Activated gamma-delta T cell (primary cell): ENCODE measurements around the gene SLC44A5.

Experiments used
- DNase-seq: peaks from one replicate; lab custom pipeline; 2025; lab: John Stamatoyannopoulos, UW

Gene SLC44A5

GRCh38 chr1:75588779-75589475 is 22.0 kb downstream of the SLC44A5 start:
- DNase-seq = no peak

GRCh38 chr1:75587692-75588091 is 23.2 kb downstream of the SLC44A5 start:
- no peak for DNase-seq

- DNase-seq = no peak
Observed at GRCh38 chr1:75583282-75583681, 27.6 kb downstream of the SLC44A5 start.

- DNase-seq = no peak
Observed at GRCh38 chr1:75582725-75583261, 28.1 kb downstream of the SLC44A5 start.

GRCh38 chr1:75579046-75579445 is 31.9 kb downstream of the SLC44A5 start:
- DNase-seq = no peak

GRCh38 chr1:75575837-75576236 is 35.1 kb downstream of the SLC44A5 start:
- no peak for DNase-seq

- no peak for DNase-seq
Observed at GRCh38 chr1:75567191-75567590, 43.7 kb downstream of the SLC44A5 start.

GRCh38 chr1:75559800-75560199 is 51.1 kb downstream of the SLC44A5 start:
- DNase-seq = no peak

- DNase-seq = no peak
Observed at GRCh38 chr1:75559136-75559535, 51.8 kb downstream of the SLC44A5 start.

GRCh38 chr1:75554870-75555269 is 56.0 kb downstream of the SLC44A5 start:
- no peak for DNase-seq

GRCh38 chr1:75554181-75554580 is 56.7 kb downstream of the SLC44A5 start:
- no peak for DNase-seq

- no peak for DNase-seq
Observed at GRCh38 chr1:75550559-75550958, 60.4 kb downstream of the SLC44A5 start.

- no peak for DNase-seq
Observed at GRCh38 chr1:75548721-75549480, 62.0 kb downstream of the SLC44A5 start.

- DNase-seq = no peak
Observed at GRCh38 chr1:75543705-75544104, 67.2 kb downstream of the SLC44A5 start.

- no peak for DNase-seq
Observed at GRCh38 chr1:75542818-75543570, 67.9 kb downstream of the SLC44A5 start.

GRCh38 chr1:75539230-75540116 is 71.4 kb downstream of the SLC44A5 start:
- no peak for DNase-seq

- no peak for DNase-seq
Observed at GRCh38 chr1:75533085-75533484, 77.8 kb downstream of the SLC44A5 start.

- DNase-seq = no peak
Observed at GRCh38 chr1:75531570-75531969, 79.3 kb downstream of the SLC44A5 start.

GRCh38 chr1:75529488-75529887 is 81.4 kb downstream of the SLC44A5 start:
- no peak for DNase-seq

- DNase-seq = no peak
Observed at GRCh38 chr1:75528001-75528400, 82.9 kb downstream of the SLC44A5 start.

- DNase-seq = no peak
Observed at GRCh38 chr1:75522389-75522788, 88.5 kb downstream of the SLC44A5 start.
